IMR-90 (cell line): ENCODE data around the gene PITX3. TPM values are rescaled to one million over a fixed set of nuclear protein-coding genes. Genes with fewer than 3 reads are reported as not detected.

Experiments
- ATAC-seq: fragments of 200-7000 bp; cut with Tn5 transposase; 2 replicates; pipeline ENCODE4 v1.9.1; 2020; ENCODE audit warnings: low read depth, mild to moderate bottlenecking, moderate library complexity
- BruUV-seq: library from RNA; stranded (reverse); fragments of 400-500 nt; replicated peaks from 2 replicates; lab custom pipeline; 2021; lab: Mats Ljungman, UMichigan
- CTCF ChIA-PET: fragments of 300-600 bp; formaldehyde crosslinking; extraction: SDS; loops from one replicate; lab custom pipeline; 2021; ENCODE audit warnings: antibody characterized with exemption; lab: Yijun Ruan, JAX
- POLR2A ChIA-PET: fragments of 300-600 bp; sonication (Branson Sonifier 250); formaldehyde crosslinking; loops from one replicate; lab custom pipeline; 2022; ENCODE audit warnings: antibody characterized with exemption; ENCODE audit not compliant: unreplicated experiment; lab: Charles Lee
- DNase-seq: peaks from one replicate; pipeline ENCODE4 v3.0.0; 2013
- H2AFZ ChIP-seq: replicated peaks from 2 replicates; pipeline ENCODE3; 2013; ENCODE audit warnings: low read length, mild to moderate bottlenecking; ENCODE audit not compliant: poor library complexity
- H2AK5ac ChIP-seq: 2 replicates; pipeline ENCODE4 v1.6.1; 2013; ENCODE audit warnings: low read depth, low read length, inconsistent platforms
- H2AK9ac ChIP-seq: replicated peaks from 2 replicates; pipeline ENCODE3; 2013; ENCODE audit warnings: mild to moderate bottlenecking, low read depth, low read length, moderate library complexity; ENCODE audit not compliant: poor library complexity
- H2BK120ac ChIP-seq: 2 replicates; pipeline ENCODE4 v1.6.1; 2013; ENCODE audit warnings: low read depth, low read length, inconsistent platforms
- H2BK15ac ChIP-seq: 3 replicates; pipeline ENCODE4 v1.6.1; 2013; ENCODE audit warnings: low read depth, low read length, inconsistent platforms
- H2BK20ac ChIP-seq: 2 replicates; pipeline ENCODE4 v1.6.1; 2013; ENCODE audit warnings: low read depth, mild to moderate bottlenecking, inconsistent platforms, low read length, moderate library complexity
- H2BK5ac ChIP-seq: 2 replicates; pipeline ENCODE4 v1.6.1; 2013; ENCODE audit warnings: mild to moderate bottlenecking, low read depth, low read length, inconsistent platforms; ENCODE audit not compliant: poor library complexity, severe bottlenecking
- H3K14ac ChIP-seq: replicated peaks from 2 replicates; pipeline ENCODE4 v1.6.1; 2013; ENCODE audit warnings: low read depth, low read length, inconsistent platforms
- H3K18ac ChIP-seq: 2 replicates; pipeline ENCODE4 v1.6.1; 2013; ENCODE audit warnings: low read depth, low read length, control low read depth
- H3K23ac ChIP-seq: 2 replicates; pipeline ENCODE4 v1.6.1; 2013; ENCODE audit warnings: low read depth, low read length, inconsistent platforms
- H3K27ac ChIP-seq: 2 replicates; pipeline ENCODE4 v1.5.1; 2013; ENCODE audit warnings: mild to moderate bottlenecking, control low read depth, low read length; ENCODE audit not compliant: insufficient read depth
- H3K27me3 ChIP-seq: 2 replicates; pipeline ENCODE4 v1.6.1; 2013; ENCODE audit warnings: low read length; ENCODE audit not compliant: control insufficient read depth, insufficient read depth
- H3K36me3 ChIP-seq: 2 replicates; pipeline ENCODE4 v1.6.1; 2013; ENCODE audit warnings: low read length, mixed read lengths; ENCODE audit not compliant: control insufficient read depth, insufficient read depth
- H3K4ac ChIP-seq: 2 replicates; pipeline ENCODE4 v1.6.1; 2013; ENCODE audit warnings: low read depth, low read length, inconsistent platforms
- H3K4me1 ChIP-seq: 2 replicates; pipeline ENCODE4 v1.6.1; 2013; ENCODE audit warnings: low read length, mixed read lengths; ENCODE audit not compliant: control insufficient read depth, insufficient read depth
- H3K4me2 ChIP-seq: 2 replicates; pipeline ENCODE4 v1.6.1; 2013; ENCODE audit warnings: low read depth, mild to moderate bottlenecking, control low read depth, low read length, moderate library complexity
- H3K4me3 ChIP-seq: 2 replicates; pipeline ENCODE4 v1.5.1; 2013; ENCODE audit warnings: low read depth, mild to moderate bottlenecking, control low read depth, low read length, moderate library complexity; ENCODE audit not compliant: insufficient read depth
- H3K56ac ChIP-seq: 2 replicates; pipeline ENCODE4 v1.6.1; 2013; ENCODE audit warnings: low read length, inconsistent platforms; ENCODE audit not compliant: insufficient read depth; ENCODE audit errors: extremely low read depth
- H3K79me1 ChIP-seq, 2 experiments: 2 replicates each; pipeline ENCODE4 v1.6.1; 2013; ENCODE audit warnings: low read length in 2 of 2, inconsistent platforms in 1 of 2, low read depth in 1 of 2
- H3K9ac ChIP-seq: 2 replicates; pipeline ENCODE4 v1.6.1; 2013; ENCODE audit warnings: low read depth, low read length, control low read depth
- H3K9me1 ChIP-seq: 2 replicates; pipeline ENCODE4 v1.6.1; 2013; ENCODE audit warnings: low read length, inconsistent platforms; ENCODE audit not compliant: insufficient read depth
- H3K9me3 ChIP-seq: 2 replicates; pipeline ENCODE4 v1.6.1; 2013; ENCODE audit warnings: low read length; ENCODE audit not compliant: control insufficient read depth, insufficient read depth
- H4K20me1 ChIP-seq: 2 replicates; pipeline ENCODE4 v1.6.1; 2013; ENCODE audit warnings: low read length, inconsistent platforms; ENCODE audit not compliant: insufficient read depth
- H4K5ac ChIP-seq: 2 replicates; pipeline ENCODE4 v1.6.1; 2013; ENCODE audit warnings: mild to moderate bottlenecking, low read depth, low read length, control low read depth
- H4K8ac ChIP-seq, 2 experiments: 2 replicates each; pipeline ENCODE4 v1.6.1; 2013; ENCODE audit warnings: low read depth in 2 of 2, low read length in 2 of 2, control low read depth in 1 of 2, inconsistent platforms in 1 of 2
- H4K91ac ChIP-seq: 2 replicates; pipeline ENCODE4 v1.6.1; 2013; ENCODE audit warnings: low read depth, low read length, inconsistent platforms; ENCODE audit not compliant: insufficient read depth
- NFE2L2 ChIP-seq: fragments of 150-350 bp; IDR thresholded peaks from 2 replicates; pipeline ENCODE4 v1.6.1; 2016; ENCODE audit warnings: low read depth, mild to moderate bottlenecking, low read length
- RCOR1 ChIP-seq: IDR thresholded peaks from 2 replicates; pipeline ENCODE4 v1.6.1; 2012; ENCODE audit warnings: mild to moderate bottlenecking, low read length, improper control_type of control experiment; ENCODE audit not compliant: insufficient replicate concordance
- SMC3 ChIP-seq: fragments of 150-350 bp; IDR thresholded peaks from 2 replicates; pipeline ENCODE4 v1.6.1; 2016; ENCODE audit warnings: low read depth, mild to moderate bottlenecking, antibody characterized with exemption, low read length, moderate library complexity
- WGBS, 2 experiments: methylation state at CpG; one replicate each; pipeline versions ENCODE4 v1.1.5 to v1.1.7; 2013; ENCODE audit warnings: missing lambda C conversion rate in 2 of 2; ENCODE audit not compliant: insufficient read length in 1 of 2; ENCODE audit errors: extremely low coverage in 2 of 2; 5-methylcytosine and 5-hydroxymethylcytosine counted together
- dilution Hi-C: fragments of 300-500 bp; cut with HindIII; formaldehyde crosslinking; loops from one replicate; pipeline ENCODE4 v1.14.3; 2018; ENCODE audit warnings: low sequenced_read_pairs; ENCODE audit not compliant: unreplicated experiment
- in situ Hi-C: fragments of 300-500 bp; cut with MboI; formaldehyde crosslinking; loops from 3 replicates; pipeline ENCODE4 v1.14.3; 2019; ENCODE audit warnings: low sequenced_read_pairs, inconsistent platforms, mixed read lengths
- intact Hi-C: fragments of 100-400 bp; cut with micrococcal nuclease; formaldehyde crosslinking; loops from 2 replicates; pipeline ENCODE4 v1.10.0; 2022
- polyA plus RNA-seq, 3 experiments: library from polyadenylated mRNA; depleted of rRNA; stranded (reverse); fragments of >200 nt; gene quantifications; 2 replicates each; pipeline ENCODE4 v1.2.3, GENCODE V29; 2012; ENCODE audit warnings: low replicate concordance in 1 of 3
- total RNA-seq: library from RNA; depleted of rRNA; stranded (reverse); fragments of >200 nt; gene quantifications from 2 replicates; pipeline ENCODE4 v1.2.3, GENCODE V29; 2012
- TF ChIP-seq, protein P1 (sequence below): conservative IDR thresholded peaks from 2 replicates; pipeline ENCODE4 v1.5.1; 2012; ENCODE audit warnings: mild to moderate bottlenecking, low read depth, low read length, improper control_type of control experiment

Gene PITX3
- total and polyA plus RNA-seq, 2 of the 4 experiments (the other 2 are of a cell fraction): not detected

- 100% methylated on average over 2 of the region's 4 CpGs; no CpG with 5 or more reads in 1 of the 2 experiments for WGBS, 2 experiments
- CTCF ChIA-PET: no interaction called here
Measured at GRCh38 chr10:102287991-102288390, 46.7 kb upstream of the PITX3 start.

More at GRCh38 chr10:102287991-102288390, 46.7 kb upstream of the PITX3 start:
- no peak overlapping the region for H2AK5ac ChIP-seq
- no peak overlapping the region for H3K4me3 ChIP-seq
- H4K5ac ChIP-seq: no peak overlapping the region
- H3K36me3 ChIP-seq: no peaks in the 10 kb centered on the region
- H3K4ac ChIP-seq: no peak overlapping the region
- H3K9me3 ChIP-seq: no peaks in the 10 kb centered on the region
- dilution Hi-C loops: no loop called here
- no peak overlapping the region for H4K8ac ChIP-seq
- H3K18ac ChIP-seq: no peak overlapping the region
- no peak overlapping the region for H3K56ac ChIP-seq
- no peaks in the 10 kb centered on the region for H3K27me3 ChIP-seq
- no peak overlapping the region for H2AK9ac ChIP-seq
- no peak overlapping the region for H3K9ac ChIP-seq
- H4K20me1 ChIP-seq: peaks cover 61% of the 10 kb centered on the region
- no peaks in the 10 kb centered on the region for H3K4me1 ChIP-seq
- no peak overlapping the region for H4K91ac ChIP-seq
- no peak overlapping the region for H2BK20ac ChIP-seq
- H3K9me1 ChIP-seq: peaks cover 3% of the 10 kb centered on the region
- peaks cover 38 to 80% of the 10 kb centered on the region in 2 experiments for H3K79me1 ChIP-seq
- no peak for ATAC-seq
- H3K27ac ChIP-seq: no peak overlapping the region
- no peak for DNase-seq
- no peak overlapping the region for H3K23ac ChIP-seq
- BruUV-seq: no TSS peak
- H3K4me2 ChIP-seq: no peak overlapping the region
- POLR2A ChIA-PET: no interaction called here
- H2AFZ ChIP-seq: no peak overlapping the region
- H2BK120ac ChIP-seq: no peak overlapping the region
- H2BK15ac ChIP-seq: no peak overlapping the region
- TF ChIP-seq SMC3 (no peak), NFE2L2 (no peak), RCOR1 (no peak)
- TF ChIP-seq, protein P1, sequence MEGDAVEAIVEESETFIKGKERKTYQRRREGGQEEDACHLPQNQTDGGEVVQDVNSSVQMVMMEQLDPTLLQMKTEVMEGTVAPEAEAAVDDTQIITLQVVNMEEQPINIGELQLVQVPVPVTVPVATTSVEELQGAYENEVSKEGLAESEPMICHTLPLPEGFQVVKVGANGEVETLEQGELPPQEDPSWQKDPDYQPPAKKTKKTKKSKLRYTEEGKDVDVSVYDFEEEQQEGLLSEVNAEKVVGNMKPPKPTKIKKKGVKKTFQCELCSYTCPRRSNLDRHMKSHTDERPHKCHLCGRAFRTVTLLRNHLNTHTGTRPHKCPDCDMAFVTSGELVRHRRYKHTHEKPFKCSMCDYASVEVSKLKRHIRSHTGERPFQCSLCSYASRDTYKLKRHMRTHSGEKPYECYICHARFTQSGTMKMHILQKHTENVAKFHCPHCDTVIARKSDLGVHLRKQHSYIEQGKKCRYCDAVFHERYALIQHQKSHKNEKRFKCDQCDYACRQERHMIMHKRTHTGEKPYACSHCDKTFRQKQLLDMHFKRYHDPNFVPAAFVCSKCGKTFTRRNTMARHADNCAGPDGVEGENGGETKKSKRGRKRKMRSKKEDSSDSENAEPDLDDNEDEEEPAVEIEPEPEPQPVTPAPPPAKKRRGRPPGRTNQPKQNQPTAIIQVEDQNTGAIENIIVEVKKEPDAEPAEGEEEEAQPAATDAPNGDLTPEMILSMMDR: no peak
- intact Hi-C loops: no loop called here
- in situ Hi-C loops: no loop called here
- H2BK5ac ChIP-seq: no peak overlapping the region
- no peak overlapping the region for H3K14ac ChIP-seq
